Raji (cell line): ENCODE measurements around the gene PTCD2.

Experiments used
- POLR2A ChIP-seq: IDR thresholded peaks from 2 replicates; pipeline ENCODE4 v1.6.1; 2011; ENCODE audit warnings: low read depth, low read length, control low read depth; ENCODE audit not compliant: insufficient read depth

Gene PTCD2, protein sequence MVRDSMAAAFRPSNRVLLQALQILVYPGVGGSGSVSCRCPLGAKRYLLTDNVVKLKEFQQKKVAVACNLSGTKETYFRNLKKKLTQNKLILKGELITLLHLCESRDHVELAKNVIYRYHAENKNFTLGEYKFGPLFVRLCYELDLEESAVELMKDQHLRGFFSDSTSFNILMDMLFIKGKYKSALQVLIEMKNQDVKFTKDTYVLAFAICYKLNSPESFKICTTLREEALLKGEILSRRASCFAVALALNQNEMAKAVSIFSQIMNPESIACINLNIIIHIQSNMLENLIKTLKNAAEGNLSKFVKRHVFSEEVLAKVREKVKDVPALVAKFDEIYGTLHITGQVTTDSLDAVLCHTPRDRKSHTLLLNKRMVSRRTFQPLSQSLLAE

DNA sequence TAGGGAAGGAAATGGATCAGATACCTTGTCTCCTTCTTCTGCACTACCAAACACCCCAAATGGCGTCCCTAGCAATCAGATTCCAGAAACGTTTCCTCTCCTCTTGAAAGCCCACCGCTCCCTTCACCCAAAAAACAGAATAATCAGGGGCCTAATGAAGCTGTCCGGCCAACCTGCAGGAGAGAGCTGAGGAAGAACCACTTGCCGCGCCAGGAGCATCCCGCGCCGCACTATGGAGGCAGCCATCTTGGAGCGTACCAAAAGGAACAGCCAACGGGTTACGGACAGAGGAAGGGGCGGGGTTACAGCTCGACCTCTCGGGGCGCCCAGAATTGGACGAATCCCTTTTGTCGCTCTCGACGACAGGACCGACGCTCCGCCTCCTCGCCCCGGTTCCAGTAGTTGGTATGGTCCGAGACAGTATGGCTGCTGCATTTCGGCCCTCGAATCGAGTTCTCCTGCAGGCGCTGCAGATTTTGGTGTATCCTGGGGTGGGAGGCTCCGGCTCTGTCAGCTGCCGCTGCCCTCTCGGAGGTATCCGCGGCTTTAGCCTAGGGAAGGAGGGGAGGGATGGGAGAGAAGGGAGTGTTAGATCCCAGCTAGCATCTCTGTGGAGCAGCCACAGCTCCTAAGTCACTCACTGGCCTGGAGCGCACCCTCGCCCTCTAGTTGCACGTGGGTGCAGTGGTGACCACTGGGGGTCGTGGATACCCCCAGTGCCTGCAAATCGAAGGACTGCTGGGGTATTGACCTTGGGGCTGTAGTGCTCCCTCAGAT is at the start of gene PTCD2, which contains the start of gene MRPS27:
Gene PTCD2 (plus strand): TSS at position 398 of the 777 bp plus-strand sequence. CDS start 10 bp downstream, at position 408.
Gene MRPS27 (minus strand): TSS at position 265 of the 777 bp plus-strand sequence. CDS start 19 bp downstream, at position 246.
- TF ChIP-seq POLR2A, result peak; percentile 88

DNA sequence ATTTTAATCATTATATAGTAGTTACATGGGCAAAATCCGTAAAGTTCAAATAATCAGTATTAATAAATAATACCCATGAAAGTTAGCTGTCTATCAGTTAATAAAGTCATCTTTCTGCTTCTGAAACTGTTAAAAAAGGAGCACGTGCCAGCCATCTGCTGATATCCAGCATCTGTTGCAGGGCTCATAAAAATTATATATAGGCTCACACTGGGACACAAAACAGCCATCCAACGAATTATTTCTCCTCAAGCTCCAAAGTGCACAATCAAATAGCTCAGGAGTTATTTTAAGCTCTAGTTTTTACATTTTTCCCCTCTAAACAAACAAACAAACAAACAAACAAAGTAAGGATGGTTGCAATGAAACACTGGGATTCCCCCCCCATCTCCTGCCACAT is 48.5 kb upstream of the PTCD2 start:
- TF ChIP-seq POLR2A, result no peak

DNA sequence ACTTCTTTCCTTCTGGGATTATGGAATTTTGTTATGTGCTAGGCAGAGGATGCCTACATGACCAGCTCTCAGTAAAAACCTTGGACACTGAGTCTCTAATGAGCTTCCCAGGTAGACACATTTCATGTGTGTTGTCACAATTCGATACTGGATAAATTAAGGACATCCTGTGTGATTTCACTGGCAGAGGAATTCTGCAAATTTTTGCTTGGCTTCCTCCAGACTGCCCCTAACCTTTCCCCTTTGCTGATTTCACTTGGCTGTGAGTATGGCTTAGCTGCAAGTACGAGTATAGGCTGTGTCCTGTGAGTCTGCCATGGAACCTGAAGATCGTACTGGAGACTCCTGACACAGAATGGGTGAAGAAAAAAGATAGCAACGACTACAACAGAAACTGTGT is 47.8 kb upstream of the PTCD2 start:
- TF ChIP-seq POLR2A, result no peak

DNA sequence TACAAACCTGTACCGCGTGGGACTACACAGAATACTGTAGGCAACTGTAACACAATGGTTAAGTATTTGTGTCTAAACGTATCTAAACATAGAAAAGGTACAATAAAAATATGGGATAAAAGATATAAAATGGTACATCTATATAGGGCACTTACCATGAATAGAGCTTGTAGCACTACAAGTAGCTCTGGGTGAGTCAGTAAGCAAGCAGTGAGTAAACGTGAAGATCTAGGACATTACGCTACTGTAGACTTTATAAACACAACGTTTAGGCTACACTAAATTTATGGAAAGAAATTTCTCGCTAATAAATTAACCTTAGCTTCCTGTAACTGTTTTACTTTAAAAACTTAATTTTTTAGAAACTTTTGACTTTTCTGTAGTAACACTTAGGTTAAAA is 46.6 kb upstream of the PTCD2 start:
- no peak for TF ChIP-seq POLR2A

DNA sequence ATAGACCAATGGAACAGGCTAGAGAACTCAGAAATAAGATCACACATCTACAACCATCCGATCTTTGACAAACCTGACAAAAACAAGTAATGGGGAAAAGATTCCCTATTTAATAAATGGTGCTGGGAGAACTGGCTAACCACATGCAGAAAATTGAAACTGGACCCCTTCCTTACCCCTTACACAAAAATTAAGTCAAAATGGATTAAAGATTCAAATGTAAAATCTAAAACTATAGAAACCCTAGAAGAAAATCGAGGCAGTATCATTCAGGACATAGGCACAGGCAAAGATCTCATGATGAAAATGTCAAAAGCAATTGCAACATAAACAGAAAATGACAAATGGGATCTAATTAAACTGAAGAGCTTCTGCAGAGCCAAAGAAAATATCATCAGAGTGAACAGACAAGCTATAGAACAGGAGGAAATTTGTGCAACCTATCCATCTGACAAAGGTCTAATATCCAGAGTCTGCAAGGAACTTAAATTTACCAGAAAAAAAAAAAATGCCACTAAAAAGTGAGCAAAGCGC is 43.9 kb upstream of the PTCD2 start:
- TF ChIP-seq POLR2A, result no peak

DNA sequence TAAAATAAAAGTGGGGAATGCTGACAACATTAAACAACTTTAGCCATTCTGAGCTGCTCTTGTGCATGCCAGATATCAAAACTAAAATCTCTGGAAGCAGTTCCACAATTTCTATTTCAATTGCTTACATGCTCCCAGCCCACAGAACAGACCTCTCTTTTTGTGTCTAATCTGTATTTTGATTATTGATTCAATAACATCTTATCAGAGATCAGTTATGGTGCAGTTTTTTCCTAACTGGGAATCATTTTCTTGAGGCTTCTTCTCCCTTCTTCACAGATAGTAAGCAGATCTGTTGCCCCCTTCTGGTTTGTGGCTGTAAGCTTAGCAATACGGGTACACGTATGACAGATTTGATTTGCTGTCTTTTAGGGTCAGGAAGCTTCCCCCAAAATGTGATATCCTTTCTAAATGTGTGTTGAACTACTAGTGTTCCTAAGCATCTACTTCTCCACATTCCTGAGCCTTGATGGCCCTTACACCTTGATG is 39.5 kb upstream of the PTCD2 start:
- no peak for TF ChIP-seq POLR2A

DNA sequence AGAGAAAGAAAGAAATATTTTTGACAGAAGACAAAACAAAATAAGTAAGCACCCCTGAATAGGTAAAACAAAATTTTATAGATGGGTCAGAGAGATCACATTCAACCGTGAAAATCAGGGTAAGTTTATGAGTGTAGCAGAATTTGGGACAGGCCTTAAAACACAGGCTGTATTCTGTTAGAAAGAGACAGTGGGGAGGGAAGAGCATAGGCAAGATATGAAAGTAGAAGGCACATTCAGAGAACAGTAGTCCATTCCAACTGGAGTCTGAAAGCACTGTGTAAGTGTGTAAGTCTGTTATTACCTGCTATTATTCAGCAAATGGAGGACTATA is 38.8 kb upstream of the PTCD2 start:
- no peak for TF ChIP-seq POLR2A

DNA sequence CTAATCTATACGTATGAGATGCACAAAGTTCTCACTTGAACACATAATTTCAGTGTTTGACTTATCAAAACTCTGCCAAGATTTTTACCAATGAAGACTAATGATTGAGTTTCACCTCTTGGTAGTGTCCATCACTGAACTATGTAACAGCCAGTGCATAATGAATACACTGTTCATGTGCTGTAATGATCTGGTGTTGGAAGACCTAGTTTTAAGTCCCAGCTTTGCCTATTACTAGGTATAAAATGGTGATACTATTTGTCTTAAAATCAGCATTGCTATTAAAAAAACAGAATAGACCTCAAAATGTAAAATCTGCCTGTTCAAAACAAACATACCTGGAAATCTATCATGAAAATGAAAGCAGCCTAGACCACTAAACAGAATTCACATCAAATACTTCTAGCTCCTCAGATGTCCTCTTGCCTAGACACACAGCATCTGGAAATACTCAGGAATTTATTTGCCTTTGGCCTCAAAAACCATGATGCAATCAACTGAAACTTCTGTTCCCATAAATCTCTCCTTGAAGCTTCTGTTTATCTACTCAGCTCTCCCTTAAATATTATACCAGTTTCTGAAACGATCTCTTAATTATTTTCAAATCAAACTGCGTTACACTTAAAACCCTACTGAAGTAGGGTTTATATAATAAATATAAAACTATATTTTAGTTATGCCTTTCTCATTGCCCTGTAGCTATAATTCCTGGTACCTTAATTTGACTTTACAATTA is 38.2 kb upstream of the PTCD2 start:
- no peak for TF ChIP-seq POLR2A

DNA sequence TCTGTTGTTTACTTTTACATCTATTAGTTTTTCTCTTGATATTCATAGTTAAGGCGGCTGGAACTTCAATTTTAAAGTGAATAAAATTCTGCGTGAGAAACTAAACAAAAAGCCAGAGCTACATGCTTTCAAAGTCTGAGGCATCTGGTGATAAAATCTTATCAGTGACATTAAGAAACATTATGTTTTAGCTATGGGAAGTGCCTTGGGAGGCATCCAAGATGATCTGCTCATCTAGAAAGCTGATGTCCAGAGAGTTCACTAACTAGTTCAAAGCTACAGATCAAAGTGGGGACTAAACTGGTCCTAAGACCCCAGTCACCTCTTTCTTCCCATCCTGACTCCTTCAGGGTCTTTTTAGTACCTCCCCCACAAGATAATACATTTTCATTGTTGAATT is 37.3 kb upstream of the PTCD2 start:
- TF ChIP-seq POLR2A, result no peak

DNA sequence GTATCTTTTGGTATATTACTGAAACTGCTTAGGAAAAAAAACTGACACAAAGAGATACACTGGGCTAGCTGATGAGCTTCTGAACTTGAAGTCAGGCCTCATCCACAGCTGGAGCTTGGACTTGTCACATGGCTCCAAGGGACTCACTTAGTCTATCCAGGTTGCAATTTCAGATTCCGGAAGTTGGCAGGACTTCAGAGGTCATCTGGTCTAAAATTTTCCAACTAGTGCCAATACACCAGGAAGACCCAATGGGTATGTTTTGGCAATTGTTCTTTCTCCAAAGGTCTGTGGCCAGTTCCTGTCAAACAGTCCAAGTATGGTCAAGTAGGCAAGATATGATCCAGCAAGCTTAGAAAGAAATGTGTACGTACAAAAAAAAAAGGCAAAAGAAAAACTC is 36.8 kb upstream of the PTCD2 start:
- no peak for TF ChIP-seq POLR2A

DNA sequence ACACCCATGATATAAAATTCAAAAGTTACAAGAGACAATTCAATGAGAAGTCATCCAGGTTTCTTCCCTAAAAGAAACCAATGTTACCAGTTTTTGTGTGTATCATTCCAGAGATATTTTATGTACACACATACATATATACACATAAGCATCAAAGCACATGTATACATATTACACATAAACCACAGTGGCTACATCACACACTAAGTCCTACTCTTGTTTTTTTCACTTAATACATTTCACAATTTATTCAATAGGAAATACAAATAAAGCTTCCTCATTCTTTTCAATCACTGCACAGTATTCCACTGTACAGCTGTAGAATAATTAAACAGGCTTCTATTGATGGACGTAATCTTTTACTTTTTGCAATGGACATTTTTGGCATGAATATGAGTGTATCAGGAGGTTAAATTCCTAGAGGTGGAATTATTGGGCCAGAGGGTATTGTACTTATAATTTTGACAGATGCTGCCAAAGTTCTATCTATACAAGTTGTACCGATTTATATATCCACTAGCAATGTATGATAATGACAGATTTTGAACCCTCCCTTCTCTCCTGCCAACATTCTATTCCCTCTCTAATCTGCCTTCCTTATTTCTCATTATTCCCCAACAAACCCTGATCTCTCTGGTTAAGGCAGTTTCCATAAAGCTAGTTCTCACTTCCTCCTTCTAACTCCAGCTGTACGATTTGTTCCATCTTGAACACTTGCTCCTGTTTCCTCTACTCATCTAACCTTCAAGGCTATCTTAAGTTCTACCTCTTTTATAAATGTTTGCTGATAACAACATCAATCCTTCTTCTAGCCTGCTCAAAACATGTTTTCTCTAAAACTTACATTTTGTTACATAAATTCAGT is 35.4 kb upstream of the PTCD2 start:
- TF ChIP-seq POLR2A, result no peak

DNA sequence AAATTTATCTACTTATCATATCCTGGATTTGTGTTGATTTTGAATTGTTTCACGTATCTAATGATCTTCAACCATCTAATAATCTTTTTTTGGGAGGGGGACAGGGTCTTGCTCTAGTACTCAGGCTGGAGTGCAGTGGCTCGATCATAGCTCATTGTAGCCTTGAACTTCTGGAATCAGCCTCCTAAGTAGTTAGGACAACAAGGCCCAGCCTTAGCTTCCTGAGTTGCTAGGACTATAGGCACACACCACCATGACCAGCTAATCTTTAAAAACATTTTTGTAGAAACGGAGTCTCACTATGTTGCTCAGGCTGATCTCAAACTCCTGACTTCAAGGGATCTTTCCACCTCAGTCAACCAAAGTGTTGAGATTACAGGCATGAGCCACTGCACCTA is 34.8 kb upstream of the PTCD2 start:
- TF ChIP-seq POLR2A, result no peak

DNA sequence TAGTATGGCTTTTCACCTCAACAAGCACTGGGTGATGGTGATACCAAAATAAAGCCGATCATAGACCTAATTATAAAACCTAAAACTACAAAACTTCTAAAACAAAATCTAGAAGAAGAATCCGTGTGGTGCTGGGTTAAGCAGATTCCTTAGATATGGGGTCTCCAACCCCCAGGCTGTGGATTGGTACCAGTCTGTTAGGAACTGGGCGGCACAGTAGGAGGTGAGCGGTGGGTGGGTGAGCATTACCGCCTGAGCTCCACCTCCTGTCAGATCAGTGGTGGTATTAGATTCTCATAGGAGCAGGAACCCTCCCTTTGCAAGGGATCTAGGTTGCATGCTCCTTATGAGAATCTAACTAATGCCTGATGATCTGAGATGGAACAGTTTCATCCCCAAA is 33.4 kb upstream of the PTCD2 start:
- TF ChIP-seq POLR2A, result no peak

DNA sequence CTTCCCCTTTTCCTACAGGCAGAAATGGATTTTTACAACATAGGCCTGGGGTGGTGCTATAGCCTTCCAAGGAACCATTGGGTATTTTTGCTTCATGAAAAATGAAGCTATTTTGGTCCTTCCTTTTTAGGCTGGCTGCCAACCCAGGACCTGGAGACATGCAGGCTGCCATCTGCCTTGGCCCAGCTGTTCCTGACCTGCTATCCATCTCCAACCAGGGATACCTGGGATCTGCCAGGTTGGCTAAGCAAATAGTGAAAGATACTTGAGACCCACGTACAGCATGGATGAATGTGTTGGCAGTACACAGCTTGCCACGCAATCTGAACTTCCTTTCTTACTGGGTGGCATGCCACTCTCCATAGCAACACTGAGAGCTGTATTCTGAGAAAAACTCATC is 31.2 kb upstream of the PTCD2 start:
- no peak for TF ChIP-seq POLR2A
